OCI-LY7 (cell line): ENCODE measurements around the gene SLC25A42. TPM values are rescaled to one million over a fixed set of nuclear protein-coding genes. Genes with fewer than 3 reads are reported as not detected.
A peak's percentile ranks its signal among the peaks of the same experiment; 100 is the strongest.

Source experiments
- Bru-seq: library from RNA; stranded (reverse); fragments of 400-500 nt; gene quantifications from one replicate; lab custom pipeline; 2021; lab: Mats Ljungman, UMichigan
- BruChase-seq, 2 experiments: library from RNA; stranded (reverse); fragments of 400-500 nt; gene quantifications; one replicate each; lab custom pipeline; 2021; lab: Mats Ljungman, UMichigan
- BruUV-seq: library from RNA; stranded (reverse); fragments of 400-500 nt; replicated peaks from 2 replicates; lab custom pipeline; 2021; lab: Mats Ljungman, UMichigan
- CTCF ChIA-PET: fragments of 300-600 bp; sonication (Branson Sonifier 250); formaldehyde crosslinking; loops from one replicate; lab custom pipeline; 2022; ENCODE audit warnings: antibody characterized with exemption; ENCODE audit not compliant: unreplicated experiment; lab: Charles Lee
- POLR2A ChIA-PET: fragments of 300-600 bp; sonication (Branson Sonifier 250); formaldehyde crosslinking; loops from one replicate; lab custom pipeline; 2022; ENCODE audit warnings: antibody characterized with exemption; lab: Charles Lee
- DNase-seq: peaks from one replicate; pipeline ENCODE4 v3.0.0-alpha.2; 2015; ENCODE audit warnings: low spot score
- H2AFZ ChIP-seq: fragments of 200-600 bp; sonication (generic), shearing (Covaris generic); 2 replicates; pipeline ENCODE4 v1.6.1; 2014; ENCODE audit warnings: mild to moderate bottlenecking, antibody characterized with exemption, low read length, moderate library complexity
- H3K27ac ChIP-seq: fragments of 200-600 bp; sonication (generic); 2 replicates; pipeline ENCODE4 v1.5.1; 2014; ENCODE audit warnings: mixed run types, low read depth, mild to moderate bottlenecking, moderate library complexity, low read length, inconsistent platforms; ENCODE audit not compliant: poor library complexity, severe bottlenecking
- H3K36me3 ChIP-seq: fragments of 200-600 bp; sonication (generic); 2 replicates; pipeline ENCODE4 v1.6.1; 2014; ENCODE audit warnings: mild to moderate bottlenecking, antibody characterized with exemption, low read length, moderate library complexity, mixed read lengths; ENCODE audit not compliant: insufficient read depth
- H3K4me1 ChIP-seq: fragments of 200-600 bp; sonication (generic); 2 replicates; pipeline ENCODE4 v1.5.1; 2014; ENCODE audit warnings: mild to moderate bottlenecking, low read length; ENCODE audit not compliant: insufficient read depth, poor library complexity, severe bottlenecking
- H3K4me2 ChIP-seq: fragments of 200-600 bp; sonication (generic); 2 replicates; pipeline ENCODE4 v1.6.1; 2014; ENCODE audit warnings: mild to moderate bottlenecking, low read length
- H3K4me3 ChIP-seq: fragments of 200-600 bp; sonication (generic); 2 replicates; pipeline ENCODE4 v1.5.1; 2014; ENCODE audit warnings: mild to moderate bottlenecking, low read depth, low read length; ENCODE audit not compliant: poor library complexity, severe bottlenecking
- H3K79me2 ChIP-seq: fragments of 200-600 bp; sonication (generic); 2 replicates; pipeline ENCODE4 v1.6.1; 2016; ENCODE audit warnings: low read depth, mild to moderate bottlenecking, low read length, moderate library complexity, mixed read lengths; ENCODE audit not compliant: insufficient read depth
- H3K9me2 ChIP-seq: fragments of 200-600 bp; sonication (generic); 2 replicates; pipeline ENCODE4 v1.6.1; 2016; ENCODE audit warnings: mild to moderate bottlenecking, low read length, mixed read lengths; ENCODE audit not compliant: insufficient read depth
- H3K9me3 ChIP-seq: fragments of 200-600 bp; sonication (generic); 2 replicates; pipeline ENCODE4 v1.6.1; 2014; ENCODE audit warnings: mild to moderate bottlenecking, mixed run types, low read length, mixed read lengths
- H4K20me1 ChIP-seq: fragments of 200-600 bp; sonication (generic); 2 replicates; pipeline ENCODE4 v1.6.1; 2014; ENCODE audit warnings: mild to moderate bottlenecking, antibody characterized with exemption, low read length, moderate library complexity, mixed read lengths; ENCODE audit not compliant: insufficient read depth
- CTCF ChIP-seq: fragments of 200-600 bp; sonication (generic); conservative IDR thresholded peaks from 2 replicates; pipeline ENCODE4 v1.5.1; 2014; ENCODE audit warnings: mild to moderate bottlenecking, antibody characterized with exemption, low read length, moderate library complexity, mixed read lengths
- EZH2phosphoT487 ChIP-seq: fragments of 200-600 bp; sonication (generic); IDR thresholded peaks from 2 replicates; pipeline ENCODE4 v1.6.1; 2018; ENCODE audit warnings: low read depth, borderline replicate concordance, mild to moderate bottlenecking, mixed run types, antibody characterized with exemption, low read length, moderate library complexity, mixed read lengths
- intact Hi-C: fragments of 100-400 bp; cut with micrococcal nuclease; formaldehyde crosslinking; loops from one replicate; pipeline ENCODE4 v1.10.0; 2022; ENCODE audit not compliant: unreplicated experiment
- long read RNA-seq: library from polyadenylated mRNA; stranded (forward); transcript quantifications from one replicate; pipeline ENCODE4 v2.0.0, GENCODE V29; 2022
- total RNA-seq, 2 experiments: library from RNA; depleted of rRNA in 1 of 2; stranded (reverse); fragments of >200 nt in 1 of 2; shearing (Covaris generic) in 1 of 2; gene quantifications; 2 replicates each; pipeline ENCODE4 v1.2.3, GENCODE V29; 2014 to 2022

The SLC25A42 gene
- total RNA-seq (2014; rRNA removed; shearing (Covaris generic)), result 12.9 and 13.8 TPM in 2 replicates
- total RNA-seq (2022), result 23.4 and 25.2 TPM in 2 replicates
- percentile 52 among the genes with signal in this experiment for Bru-seq, nascent RNA
- BruChase-seq, experiment 1, labeled RNA remaining after a 6-hour chase, result percentile 60 among the genes with signal in this experiment
- BruChase-seq, experiment 2, labeled RNA remaining after a 2-hour chase, result percentile 58 among the genes with signal in this experiment
- long read RNA-seq, transcript SLC25A42-201 (8 exons, 3,120 nt), result major isoform, 35 of 66 reads
- long read RNA-seq, partial matches to known transcripts, result 5 of 66 reads
- long read RNA-seq, other reads (novel, unspliced or antisense), result 26 of 66 reads

- H3K4me2 ChIP-seq, result peak within 1 kb of the TSS; percentile 88
- H3K4me1 ChIP-seq, result peaks cover 33% of the 10 kb centered on the region
- H4K20me1 ChIP-seq, result no peaks in the 10 kb centered on the region
- no TSS peak for BruUV-seq
- POLR2A ChIA-PET, result interaction anchor here (0.5 to 0.8 kb wide), 3 partner anchors 25 to 147 kb away, joined by 3 to 4 read pairs (median 3); partner anchors contain the start of gene MEF2B
- H3K9me3 ChIP-seq, result no peaks in the 10 kb centered on the region
- H3K4me3 ChIP-seq, result peak within 1 kb of the TSS; percentile 82
- CTCF ChIA-PET, result no interaction called here
- H3K36me3 ChIP-seq, result peaks cover 26% of the 10 kb centered on the region; the same call in 1 of the 2 replicates
- H3K9me2 ChIP-seq, result no peaks in the 10 kb centered on the region
- intact Hi-C loops, result loop anchor here (2.0 to 10.0 kb wide), 4 partner anchors 54 to 261 kb away; partner anchors contain the start of genes MAU2, SUGP1 and TMEM161A
- H3K79me2 ChIP-seq, result peaks cover 17% of the 10 kb centered on the region; the same call in 1 of the 2 replicates
- peak within 1 kb of the TSS; percentile 44; the same call in 1 of the 2 replicates for H2AFZ ChIP-seq
- peak within 1 kb of the TSS; percentile 58 for H3K27ac ChIP-seq
- peak; percentile 99 for DNase-seq
- TF ChIP-seq EZH2phosphoT487 (no peak), CTCF (no peak)
Measured at GRCh38 chr19:19063183-19064097, at the start of gene SLC25A42. SLC25A42 (plus strand) TSS chr19:19063994; CDS start chr19:19096125, 32,131 bp downstream.

- H3K4me1 ChIP-seq, result peaks cover 7% of the 10 kb centered on the region
- intact Hi-C loops, result no loop called here
- H3K9me2 ChIP-seq, result no peaks in the 10 kb centered on the region
- H3K9me3 ChIP-seq, result no peaks in the 10 kb centered on the region
- ChIA-PET CTCF (no interaction called here), POLR2A (interaction anchor here (1.4 kb wide), 1 partner anchor 18 kb away, joined by 3 read pairs; no protein-coding TSS in a partner anchor)
- no peak overlapping the region for H3K4me3 ChIP-seq
- peaks cover 13% of the 10 kb centered on the region; the same call in 1 of the 2 replicates for H4K20me1 ChIP-seq
- no peak for DNase-seq
- BruUV-seq, result no TSS peak
- no peak overlapping the region for H2AFZ ChIP-seq
- H3K27ac ChIP-seq, result no peak overlapping the region
- no peak for TF ChIP-seq CTCF
- TF ChIP-seq EZH2phosphoT487, result no peak
- H3K36me3 ChIP-seq, result peaks cover 97% of the 10 kb centered on the region
- H3K4me2 ChIP-seq, result no peak overlapping the region
- peaks cover 87% of the 10 kb centered on the region for H3K79me2 ChIP-seq
Measured at GRCh38 chr19:19021115-19021514, 42.7 kb upstream of the SLC25A42 start.
